Skeletal muscle tissue (tissue), 4 donors: Measurements from ENCODE around the gene RPS15. TPM values are rescaled to one million over a fixed set of nuclear protein-coding genes. Genes with fewer than 3 reads are reported as not detected.

Source experiments
- H3K27ac ChIP-seq: one replicate; pipeline ENCODE4 v1.7.0; 2013; ENCODE audit warnings: mild to moderate bottlenecking, low read depth, low read length, inconsistent platforms
- H3K27me3 ChIP-seq, 3 donors: one replicate each; pipeline ENCODE4 v1.7.0; 2013; ENCODE audit warnings: low read length in 3 of 3; ENCODE audit not compliant: control insufficient read depth in 3 of 3, insufficient read depth in 3 of 3
- H3K36me3 ChIP-seq, 3 donors: one replicate each; pipeline ENCODE4 v1.7.0; 2013; ENCODE audit warnings: low read length in 3 of 3; ENCODE audit not compliant: control insufficient read depth in 3 of 3, insufficient read depth in 3 of 3
- H3K4me1 ChIP-seq, 3 donors: one replicate each; pipeline ENCODE4 v1.7.0; 2013; ENCODE audit warnings: low read length in 3 of 3, mild to moderate bottlenecking in 3 of 3; ENCODE audit not compliant: control insufficient read depth in 3 of 3, insufficient read depth in 3 of 3
- H3K4me3 ChIP-seq, 3 donors: one replicate each; pipeline ENCODE4 v1.7.0; 2013; ENCODE audit warnings: low read length in 3 of 3
- H3K9ac ChIP-seq, 3 donors: one replicate each; pipeline ENCODE4 v1.7.0; 2013; ENCODE audit warnings: low read length in 3 of 3, mild to moderate bottlenecking in 3 of 3, moderate library complexity in 2 of 3, low read depth in 1 of 3
- H3K9me3 ChIP-seq, 3 donors: one replicate each; pipeline ENCODE4 v1.7.0; 2013; ENCODE audit warnings: low read length in 3 of 3; ENCODE audit not compliant: control insufficient read depth in 3 of 3
- total RNA-seq: library from RNA; depleted of rRNA; stranded (reverse); fragments of >200 nt; gene quantifications from one replicate; pipeline ENCODE4 v1.2.3, GENCODE V29; 2014
- donor health status: Osteomylitis.

The RPS15 gene
- total RNA-seq, 1 donor from 2014 or later: 354 TPM

DNA sequence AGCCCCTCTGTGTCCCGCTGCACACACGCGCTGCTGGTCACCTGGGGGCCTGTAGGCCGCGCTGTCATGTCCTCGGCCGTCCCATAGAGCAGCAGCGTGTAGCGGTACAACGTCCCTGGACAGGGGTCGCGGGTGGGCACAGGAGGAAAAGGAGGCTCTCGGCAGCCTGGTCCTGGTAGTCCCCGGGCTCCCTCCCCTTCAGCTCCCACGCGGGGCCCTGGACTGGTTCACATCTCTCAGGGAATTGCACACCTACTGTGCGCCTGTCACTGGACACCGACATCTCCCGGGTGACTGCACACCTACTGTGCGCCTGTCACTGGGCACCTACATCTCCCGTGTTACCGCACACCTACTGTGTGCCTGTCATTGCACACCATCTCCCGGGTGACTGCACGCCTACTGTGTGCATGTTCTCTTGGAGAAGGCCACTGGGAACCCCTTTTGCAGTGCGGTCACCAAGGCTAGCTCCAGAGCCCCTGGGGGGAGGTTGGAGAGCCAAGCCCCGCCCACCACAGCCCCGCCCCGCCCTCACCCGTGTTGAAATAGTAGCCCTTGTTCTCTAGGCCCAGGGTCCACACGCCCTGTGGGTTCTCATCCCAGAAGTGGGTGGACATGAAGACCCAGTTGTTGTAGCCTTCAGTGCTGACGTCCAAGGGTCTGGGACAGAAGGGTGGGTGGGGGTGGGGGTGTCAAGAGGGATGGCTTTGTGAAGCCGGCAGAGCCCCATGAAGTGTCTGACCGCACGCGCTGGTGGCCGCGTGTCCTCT is 44.4 kb downstream of the RPS15 start:
- peaks cover 9 to 13% (median 10%) of the 10 kb centered on the region in 3 donors for H3K4me1 ChIP-seq
- H3K27me3 ChIP-seq: no peaks in the 10 kb centered on the region
- H3K4me3 ChIP-seq: no peak overlapping the region
- no peaks in the 10 kb centered on the region for H3K9me3 ChIP-seq
- no peak overlapping the region for H3K27ac ChIP-seq
- H3K9ac ChIP-seq: no peak overlapping the region
- no peaks in the 10 kb centered on the region for H3K36me3 ChIP-seq

DNA sequence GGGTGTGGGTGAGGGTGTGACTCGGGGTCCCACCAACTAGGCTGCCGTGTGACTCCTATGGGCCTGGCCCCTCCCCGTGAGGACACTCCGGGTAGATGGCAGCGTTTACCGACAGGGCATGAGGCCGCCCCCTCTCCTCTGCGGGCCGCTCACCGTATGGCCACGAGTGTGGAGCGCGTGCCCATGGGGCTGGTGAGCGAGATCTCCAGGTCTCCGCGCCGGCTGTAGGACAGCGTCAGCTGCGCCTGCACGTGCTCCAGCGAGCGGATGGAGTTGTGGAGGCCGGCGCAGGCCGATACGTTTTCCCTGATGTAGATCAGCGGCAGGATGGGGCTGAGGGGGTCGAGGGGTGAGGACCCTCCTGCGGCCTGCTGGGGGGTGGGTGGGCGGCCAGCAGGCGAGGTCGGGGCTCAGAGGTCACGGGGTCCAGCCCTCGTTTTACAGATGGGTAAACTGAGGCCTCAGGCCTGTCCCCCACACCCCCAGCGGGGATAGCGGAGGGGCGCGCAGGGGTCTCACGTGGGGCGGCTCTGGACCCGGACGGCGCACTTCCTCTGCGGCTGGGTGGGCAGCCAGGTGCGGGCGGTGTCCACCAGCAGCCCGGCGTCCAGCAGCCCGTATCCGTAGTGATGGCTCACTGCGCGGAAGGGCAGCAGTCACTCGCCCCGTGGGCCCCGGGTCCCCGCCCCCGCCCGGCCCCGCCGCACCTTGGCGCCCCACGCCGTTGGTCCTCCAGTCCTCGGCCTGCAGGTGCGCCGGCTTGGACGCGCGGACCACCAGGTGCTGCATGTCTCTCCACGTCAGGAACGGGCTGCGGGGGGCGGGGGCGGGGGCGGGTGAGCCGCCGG is 45.2 kb downstream of the RPS15 start:
- Histone ChIP-seq H3K36me3 (no peaks in the 10 kb centered on the region), H3K4me3 (no peak overlapping the region), H3K9me3 (no peaks in the 10 kb centered on the region), H3K27me3 (no peaks in the 10 kb centered on the region), H3K27ac (no peak overlapping the region), H3K9ac (no peak overlapping the region), H3K4me1 (peaks cover 6 to 11% (median 8%) of the 10 kb centered on the region in 3 donors)

DNA sequence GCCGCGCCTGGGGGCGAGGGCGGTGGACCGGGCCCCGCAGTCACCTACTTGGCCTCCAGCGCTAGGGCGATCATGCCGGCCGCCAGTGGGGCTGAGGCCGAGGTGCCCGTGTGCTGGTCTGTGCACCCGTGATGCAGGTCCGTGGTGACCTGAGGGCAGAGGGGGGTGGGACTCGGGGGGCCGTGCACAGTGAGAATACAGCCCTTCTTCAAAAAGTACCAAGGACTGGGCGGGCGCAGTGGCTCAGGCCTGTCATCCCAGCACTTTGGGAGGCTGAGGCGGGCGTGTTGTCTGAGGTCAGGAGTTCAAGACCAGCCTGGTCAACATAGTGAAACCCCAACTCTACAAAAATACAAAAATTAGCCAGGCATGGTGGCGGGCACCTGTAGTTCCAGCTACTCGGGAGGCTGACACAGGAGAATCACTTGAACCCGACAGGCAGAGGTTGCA is 45.8 kb downstream of the RPS15 start:
- no peaks in the 10 kb centered on the region for H3K36me3 ChIP-seq

DNA sequence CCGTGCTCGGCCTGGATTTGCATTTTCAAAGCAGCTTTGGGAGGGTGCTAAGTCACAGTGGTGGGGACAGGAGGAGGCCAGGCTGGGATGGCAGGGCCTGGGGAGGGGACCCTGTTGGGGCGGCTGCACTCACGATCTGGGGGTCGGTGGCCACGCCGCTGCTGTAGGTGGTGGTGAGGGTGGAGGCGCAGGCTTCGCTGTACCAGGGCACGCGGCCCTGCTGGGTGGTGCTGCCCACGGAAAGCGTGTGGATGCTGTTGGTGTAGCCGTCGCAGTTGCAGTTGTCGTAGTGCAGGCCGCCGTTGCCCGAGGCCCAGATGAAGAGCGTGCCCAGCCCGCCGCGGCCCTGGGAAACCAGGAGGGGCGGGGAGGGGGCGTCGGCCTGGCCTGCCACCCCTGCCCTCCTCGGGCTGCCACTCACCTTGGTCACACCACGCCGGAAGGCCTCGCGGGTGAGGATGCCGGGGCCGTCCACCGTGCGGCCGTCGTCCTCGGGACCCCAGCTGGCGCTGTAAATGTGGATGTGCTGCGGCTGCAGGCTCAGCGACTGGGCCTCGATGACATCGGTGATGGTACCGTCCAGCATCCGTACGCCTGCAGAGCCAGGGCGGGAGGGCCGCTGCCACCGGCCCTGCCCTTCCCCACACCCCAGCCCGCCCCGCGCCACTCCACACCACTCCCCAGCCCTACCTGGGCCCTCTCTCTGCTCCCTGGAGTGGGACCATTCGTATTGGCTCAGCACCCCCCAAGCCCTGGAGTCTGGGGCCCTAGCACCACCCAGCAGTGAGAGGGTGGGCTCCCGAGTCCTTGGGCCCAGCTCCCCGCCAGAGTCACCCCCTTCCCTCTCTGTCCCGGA is 48.8 kb downstream of the RPS15 start:
- H3K4me3 ChIP-seq: no peak overlapping the region
- H3K9me3 ChIP-seq: no peaks in the 10 kb centered on the region
- peaks cover 0 to 6% (median 5%) of the 10 kb centered on the region in 3 donors for H3K27me3 ChIP-seq
- H3K27ac ChIP-seq: no peak overlapping the region
- no peak overlapping the region for H3K9ac ChIP-seq
- peaks cover 0 to 17% (median 13%) of the 10 kb centered on the region in 3 donors for H3K4me1 ChIP-seq
- no peaks in the 10 kb centered on the region for H3K36me3 ChIP-seq

More for the DNA sequence above, 45.8 kb downstream of the RPS15 start:
- Histone ChIP-seq H3K4me1 (peaks cover 4 to 6% (median 6%) of the 10 kb centered on the region in 3 donors), H3K4me3 (no peak overlapping the region), H3K27me3 (no peaks in the 10 kb centered on the region), H3K27ac (no peak overlapping the region), H3K9ac (no peak overlapping the region), H3K9me3 (no peaks in the 10 kb centered on the region)

DNA sequence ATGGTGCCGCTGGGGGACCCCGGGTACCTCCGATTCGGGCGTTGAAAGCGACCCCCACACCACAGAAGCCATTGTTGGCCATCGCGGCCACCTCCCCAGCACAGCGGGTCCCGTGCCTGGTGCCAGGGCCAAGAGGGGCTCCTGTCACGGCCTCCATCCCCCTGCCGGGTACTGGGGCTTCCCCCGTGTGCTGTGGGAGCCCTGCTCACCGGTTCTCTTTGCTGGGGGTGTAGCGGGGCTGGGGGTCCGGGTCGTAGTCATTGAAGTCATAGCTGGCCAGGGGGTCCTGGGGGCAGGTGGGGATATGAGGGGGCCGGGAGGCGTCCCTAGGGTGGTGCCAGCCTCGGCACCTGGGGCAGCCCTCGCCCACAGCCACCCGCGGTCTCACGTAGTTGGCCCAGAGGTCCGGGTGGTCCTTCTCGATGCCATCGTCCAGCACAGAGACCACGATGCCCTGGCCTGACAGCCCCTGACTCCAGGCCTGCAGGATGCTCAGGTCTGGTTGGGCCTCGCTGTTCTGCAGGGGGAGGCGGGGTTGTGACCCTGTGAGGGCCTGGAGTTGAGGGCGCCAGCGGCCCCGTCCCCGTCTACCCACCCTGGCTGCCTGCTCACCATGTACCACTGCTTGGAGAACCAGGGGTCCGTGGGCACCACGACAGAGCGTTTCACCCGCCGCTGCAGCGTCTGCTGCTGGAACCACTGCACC is 49.5 kb downstream of the RPS15 start:
- Histone ChIP-seq H3K4me3 (no peak overlapping the region), H3K4me1 (peaks cover 0 to 17% (median 13%) of the 10 kb centered on the region in 3 donors), H3K9ac (no peak overlapping the region)

DNA sequence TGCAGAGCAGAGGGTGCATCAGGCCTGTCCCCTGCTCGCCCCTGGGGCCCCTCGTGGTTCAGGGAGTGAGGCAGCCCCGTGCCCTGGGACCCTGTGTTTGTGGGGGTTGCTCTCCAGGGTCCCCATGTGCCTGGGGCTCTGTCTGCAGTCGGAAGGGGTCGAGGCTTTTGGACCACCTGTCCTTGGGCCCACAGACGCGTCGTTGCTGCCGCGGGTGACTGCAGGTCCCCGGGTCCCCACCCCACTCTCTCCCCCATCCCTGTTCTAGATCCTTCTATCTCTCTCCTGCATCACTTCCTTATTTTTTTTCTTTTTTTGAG is 50.0 kb downstream of the RPS15 start:
- Histone ChIP-seq H3K9me3 (no peaks in the 10 kb centered on the region), H3K4me3 (no peak overlapping the region), H3K36me3 (no peaks in the 10 kb centered on the region), H3K27me3 (peaks cover 4 to 12% (median 7%) of the 10 kb centered on the region in 3 donors), H3K27ac (no peak overlapping the region), H3K4me1 (peaks cover 0 to 17% (median 13%) of the 10 kb centered on the region in 3 donors), H3K9ac (no peak overlapping the region)

More for the DNA sequence above, 49.5 kb downstream of the RPS15 start:
- Histone ChIP-seq H3K27me3 (peaks cover 2 to 9% (median 7%) of the 10 kb centered on the region in 3 donors), H3K36me3 (no peaks in the 10 kb centered on the region), H3K9me3 (no peaks in the 10 kb centered on the region), H3K27ac (no peak overlapping the region)

DNA sequence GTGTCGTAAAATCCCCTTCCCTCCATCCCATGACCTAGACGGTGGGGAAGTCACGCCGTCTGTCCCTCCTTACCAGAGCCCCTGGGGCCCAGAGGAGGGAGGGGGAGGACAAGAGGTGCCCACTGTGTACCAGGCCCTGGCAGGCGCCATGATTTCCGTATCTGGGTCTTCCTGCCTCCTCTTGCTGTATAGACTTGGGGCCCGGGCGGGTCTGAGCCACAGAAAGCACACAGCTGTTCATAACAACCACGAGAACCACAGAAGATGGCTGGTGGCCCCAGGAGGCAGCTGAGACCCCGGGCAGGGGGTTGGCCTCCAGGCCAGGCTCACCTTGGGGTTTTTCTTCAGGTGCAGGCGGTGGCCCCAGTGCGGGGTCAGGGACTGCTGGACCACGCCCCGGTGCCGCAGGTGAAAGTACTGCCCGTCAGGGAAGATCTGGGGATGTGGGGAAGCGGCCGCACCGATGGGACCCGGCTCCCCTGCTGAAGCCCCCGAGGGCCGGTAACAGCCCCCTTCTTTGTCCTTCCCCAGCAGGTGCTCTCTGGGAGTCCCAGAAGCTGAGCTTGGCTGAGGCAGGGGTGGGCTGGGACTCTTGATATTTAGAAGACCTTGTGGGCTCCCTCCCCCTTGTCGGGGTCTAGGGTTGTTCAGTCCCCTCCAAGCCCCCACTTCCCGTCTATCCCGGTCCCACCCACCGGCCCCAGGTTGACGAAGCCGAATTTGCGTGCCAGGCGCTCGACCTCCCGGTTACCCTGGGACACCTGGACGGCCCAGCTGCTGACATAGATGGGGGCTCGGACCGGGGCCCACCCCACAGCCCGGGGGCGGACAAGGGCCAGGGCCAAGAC is 51.5 kb downstream of the RPS15 start:
- Histone ChIP-seq H3K9me3 (no peaks in the 10 kb centered on the region), H3K4me1 (peaks cover 0 to 17% (median 13%) of the 10 kb centered on the region in 3 donors), H3K27me3 (peaks cover 4 to 12% (median 7%) of the 10 kb centered on the region in 3 donors), H3K9ac (peak overlapping the region in 2 of 3 donors; percentile 74 to 76), H3K27ac (peak overlapping the region; percentile 54), H3K4me3 (peak overlapping the region; percentile 76 to 85 (median 80)), H3K36me3 (no peaks in the 10 kb centered on the region)
